ENCODE data around the gene KIF3A. TPM values are rescaled to one million over a fixed set of nuclear protein-coding genes. Genes with fewer than 3 reads are reported as not detected.
"Not testable (repeated sequence)": the region's sequence is repeated elsewhere in the genome, so short reads cannot be mapped to it uniquely, and the experiment has no call there.

The KIF3A gene
- total and polyA plus RNA-seq, 8 donors: 0.58 to 19.3 (median 4.6) TPM

DNA sequence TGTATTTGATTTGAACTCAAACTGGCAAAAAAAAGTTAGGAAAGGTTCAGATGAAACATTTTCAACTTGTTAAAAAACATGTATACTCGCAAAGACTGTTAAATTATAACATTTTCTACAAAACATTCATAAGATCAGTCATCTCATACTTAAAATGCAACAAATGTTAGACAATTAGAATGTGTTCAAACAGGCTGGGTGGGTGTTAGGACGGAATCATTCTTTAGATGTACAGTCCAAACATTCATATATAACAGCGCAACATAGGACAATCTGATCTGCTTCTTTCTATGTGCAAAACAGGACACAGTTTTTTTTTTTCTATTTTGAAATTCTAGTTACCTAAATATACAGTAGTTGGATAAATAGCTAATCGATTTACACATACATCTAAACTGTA is 41.4 kb downstream of the KIF3A start:
- intact Hi-C loops (cut with DNase I; ENCODE audit: low total_unique reads): no loop called here
- DNase-seq: no peak
- H3K4me3 ChIP-seq: no peak overlapping the region
- no peaks in the 10 kb centered on the region for H3K27me3 ChIP-seq
- WGBS, 5 donors: 92 to 96% (median 94%) methylated on average over 4 of the region's 4 CpGs
- no peak overlapping the region for H3K27ac ChIP-seq
- H3K4me1 ChIP-seq: no peaks in the 10 kb centered on the region
- peaks cover 0 to 57% (median 36%) of the 10 kb centered on the region in 4 donors for H3K36me3 ChIP-seq
- H3K9me3 ChIP-seq: no peaks in the 10 kb centered on the region
- TF ChIP-seq POLR2A (IDR thresholded peaks at IDR 0.05) (no peak), EP300 (IDR thresholded peaks at IDR 0.05) (no peak), POLR2AphosphoS5 (IDR thresholded peaks at IDR 0.05) (no peak)
- TF ChIP-seq, protein P1, sequence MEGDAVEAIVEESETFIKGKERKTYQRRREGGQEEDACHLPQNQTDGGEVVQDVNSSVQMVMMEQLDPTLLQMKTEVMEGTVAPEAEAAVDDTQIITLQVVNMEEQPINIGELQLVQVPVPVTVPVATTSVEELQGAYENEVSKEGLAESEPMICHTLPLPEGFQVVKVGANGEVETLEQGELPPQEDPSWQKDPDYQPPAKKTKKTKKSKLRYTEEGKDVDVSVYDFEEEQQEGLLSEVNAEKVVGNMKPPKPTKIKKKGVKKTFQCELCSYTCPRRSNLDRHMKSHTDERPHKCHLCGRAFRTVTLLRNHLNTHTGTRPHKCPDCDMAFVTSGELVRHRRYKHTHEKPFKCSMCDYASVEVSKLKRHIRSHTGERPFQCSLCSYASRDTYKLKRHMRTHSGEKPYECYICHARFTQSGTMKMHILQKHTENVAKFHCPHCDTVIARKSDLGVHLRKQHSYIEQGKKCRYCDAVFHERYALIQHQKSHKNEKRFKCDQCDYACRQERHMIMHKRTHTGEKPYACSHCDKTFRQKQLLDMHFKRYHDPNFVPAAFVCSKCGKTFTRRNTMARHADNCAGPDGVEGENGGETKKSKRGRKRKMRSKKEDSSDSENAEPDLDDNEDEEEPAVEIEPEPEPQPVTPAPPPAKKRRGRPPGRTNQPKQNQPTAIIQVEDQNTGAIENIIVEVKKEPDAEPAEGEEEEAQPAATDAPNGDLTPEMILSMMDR (IDR thresholded peaks at IDR 0.05): no peak

DNA sequence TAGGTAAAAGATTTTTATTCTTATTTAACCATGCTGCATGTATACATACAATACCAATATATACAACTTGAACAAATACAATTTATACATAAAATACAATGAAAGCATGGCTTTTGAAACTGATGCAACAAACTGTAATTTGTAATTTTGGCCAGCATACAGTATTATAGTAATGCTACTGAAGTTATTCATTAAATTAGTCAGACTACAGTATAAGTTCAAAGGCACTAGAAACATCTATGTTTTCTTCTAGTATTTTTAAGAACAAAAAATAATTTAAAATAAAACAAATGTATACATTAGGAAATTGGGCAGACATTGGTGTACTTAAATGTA is 44.7 kb downstream of the KIF3A start:
- intact Hi-C loops (cut with DNase I; ENCODE audit: low total_unique reads): no loop called here
- Histone ChIP-seq H3K9me3 (no peaks in the 10 kb centered on the region), H3K4me1 (no peaks in the 10 kb centered on the region), H3K27me3 (no peaks in the 10 kb centered on the region), H3K36me3 (peaks cover 0 to 26% (median 9%) of the 10 kb centered on the region in 4 donors), H3K4me3 (no peak overlapping the region), H3K27ac (no peak overlapping the region)
- TF ChIP-seq POLR2A (IDR thresholded peaks at IDR 0.05): no peak
- TF ChIP-seq POLR2AphosphoS5 (IDR thresholded peaks at IDR 0.05): no peak
- TF ChIP-seq, protein P1 (IDR thresholded peaks at IDR 0.05): no peak
- no peak for TF ChIP-seq EP300 (IDR thresholded peaks at IDR 0.05)
- DNase-seq: no peak

DNA sequence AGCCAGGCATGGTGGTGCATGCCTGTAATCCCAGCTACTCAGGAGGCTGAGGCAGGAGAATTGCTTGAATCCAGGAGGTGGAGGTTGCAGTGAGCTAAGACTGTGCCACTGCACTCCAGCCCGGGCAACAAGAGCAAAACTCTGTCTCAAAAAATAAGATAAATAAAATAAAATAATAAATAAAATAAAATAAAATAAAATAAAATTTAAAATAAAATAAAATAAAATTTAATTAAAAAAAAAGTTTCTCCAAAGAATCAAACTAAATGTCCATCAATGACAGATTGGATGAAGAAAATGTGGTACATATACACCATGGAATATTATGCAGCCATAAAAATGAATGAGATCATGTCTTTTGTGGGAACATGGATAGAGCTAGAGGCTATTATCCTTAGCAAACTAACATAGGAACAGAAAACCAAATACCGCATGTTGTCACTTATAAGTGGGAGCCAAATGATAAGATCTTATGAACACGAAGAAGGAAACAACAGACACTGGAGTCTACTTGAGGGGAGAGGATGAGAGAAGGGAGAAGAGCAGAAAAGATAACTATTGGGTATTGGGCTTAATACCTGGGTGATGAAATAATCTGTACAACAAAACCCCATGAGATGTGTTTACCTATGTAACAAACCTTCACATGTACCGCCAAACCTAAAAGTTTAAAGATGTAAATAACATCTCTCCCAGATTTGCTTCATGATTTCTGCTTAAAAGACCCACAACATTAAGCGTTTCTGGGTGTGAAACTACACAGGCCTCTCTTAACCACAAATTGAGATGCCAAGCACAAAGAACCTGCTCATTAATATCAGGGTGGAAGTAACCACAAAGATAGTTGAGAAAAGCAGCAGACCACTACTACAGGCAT is 45.4 kb downstream of the KIF3A start:
- H3K27ac ChIP-seq; DNase-seq; intact Hi-C loops (cut with DNase I; ENCODE audit: low total_unique reads); H3K4me1 ChIP-seq; H3K4me3 ChIP-seq; H3K27me3 ChIP-seq; H3K9me3 ChIP-seq: not testable (repeated sequence)
- H3K36me3 ChIP-seq: peaks cover 0 to 22% (median 7%) of the 10 kb centered on the region in 4 donors
- 71 to 94% (median 90%) methylated on average over 5 of the region's 5 CpGs for WGBS, 5 donors

DNA sequence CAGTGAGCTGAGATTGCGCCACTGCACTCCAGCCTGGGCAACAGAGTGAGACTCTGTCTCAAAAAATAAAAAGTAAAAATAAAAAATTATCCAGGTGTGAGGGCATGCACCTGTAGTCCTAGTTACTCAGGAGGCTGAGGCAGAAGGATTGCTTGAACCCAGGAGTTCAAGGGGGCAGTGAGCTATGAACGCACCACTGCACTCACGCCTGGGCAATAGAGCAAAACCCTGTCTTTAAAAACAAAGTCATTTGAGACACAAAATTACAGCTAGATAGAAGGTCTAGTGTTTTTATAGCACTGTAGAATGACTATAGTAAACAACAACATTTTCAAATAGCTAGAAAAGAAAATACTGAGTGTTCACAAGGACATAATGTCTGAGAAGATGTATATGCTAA is 47.2 kb downstream of the KIF3A start:
- H3K27ac ChIP-seq: no peak overlapping the region
- 96 to 99% (median 96%) methylated on average over 3 of the region's 3 CpGs for WGBS, 5 donors
- no peak for TF ChIP-seq POLR2AphosphoS5 (IDR thresholded peaks at IDR 0.05)
- TF ChIP-seq, protein P1 (IDR thresholded peaks at IDR 0.05): no peak
- no peak for TF ChIP-seq EP300 (IDR thresholded peaks at IDR 0.05)
- H3K9me3 ChIP-seq: no peaks in the 10 kb centered on the region
- intact Hi-C loops (cut with DNase I; ENCODE audit: low total_unique reads): no loop called here
- no peak overlapping the region for H3K4me3 ChIP-seq
- no peaks in the 10 kb centered on the region for H3K27me3 ChIP-seq
- no peak for DNase-seq
- peaks cover 0 to 11% (median 0%) of the 10 kb centered on the region in 4 donors for H3K36me3 ChIP-seq
- H3K4me1 ChIP-seq: no peaks in the 10 kb centered on the region

DNA sequence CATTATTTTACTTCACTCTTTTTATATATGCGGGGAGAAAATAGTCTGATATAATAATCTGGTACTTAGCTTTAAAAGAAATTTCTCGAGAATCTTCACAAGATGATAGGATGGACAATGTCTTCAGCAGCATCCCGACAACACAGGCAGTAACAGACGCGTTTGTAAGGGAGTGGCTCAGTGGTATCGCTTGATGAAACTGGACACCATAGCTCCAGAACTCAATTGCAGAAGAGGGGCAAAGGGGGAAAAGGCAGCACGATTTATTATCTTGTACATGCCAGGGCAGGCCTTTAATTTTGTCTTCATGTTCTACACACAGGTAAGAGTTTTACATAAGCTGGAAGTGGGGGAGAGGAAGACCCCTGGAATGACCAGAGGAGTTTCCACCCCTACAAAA is 47.8 kb downstream of the KIF3A start:
- Histone ChIP-seq H3K4me3 (no peak overlapping the region), H3K9me3 (no peaks in the 10 kb centered on the region), H3K27ac (no peak overlapping the region), H3K4me1 (no peaks in the 10 kb centered on the region), H3K36me3 (peaks cover 0 to 9% (median 0%) of the 10 kb centered on the region in 4 donors), H3K27me3 (no peaks in the 10 kb centered on the region)
- intact Hi-C loops (cut with DNase I; ENCODE audit: low total_unique reads): no loop called here
- TF ChIP-seq POLR2AphosphoS5 (IDR thresholded peaks at IDR 0.05) (no peak), POLR2A (IDR thresholded peaks at IDR 0.05) (no peak)
- TF ChIP-seq, protein P1 (IDR thresholded peaks at IDR 0.05): no peak
- WGBS, 5 donors: 83 to 88% (median 85%) methylated on average over 7 of the region's 7 CpGs
- DNase-seq: no peak

Data from stomach (tissue), 9 donors.